Measurements from ENCODE around the gene RBM12. TPM values are rescaled to one million over a fixed set of nuclear protein-coding genes. Genes with fewer than 3 reads are reported as not detected.

The RBM12 gene
- total RNA-seq, 4 donors from 2014 or later: 22.8 to 35.4 (median 24.2) TPM

- TF ChIP-seq CTCF (IDR thresholded peaks at IDR 0.05; ENCODE audit: low read depth): no peak
Observed at GRCh38 chr20:35681960-35682359, 17.3 kb upstream of the RBM12 start.

- TF ChIP-seq CTCF (IDR thresholded peaks at IDR 0.05; ENCODE audit: low read depth): no peak
Observed at GRCh38 chr20:35680452-35681183, 15.9 kb upstream of the RBM12 start.

DNA sequence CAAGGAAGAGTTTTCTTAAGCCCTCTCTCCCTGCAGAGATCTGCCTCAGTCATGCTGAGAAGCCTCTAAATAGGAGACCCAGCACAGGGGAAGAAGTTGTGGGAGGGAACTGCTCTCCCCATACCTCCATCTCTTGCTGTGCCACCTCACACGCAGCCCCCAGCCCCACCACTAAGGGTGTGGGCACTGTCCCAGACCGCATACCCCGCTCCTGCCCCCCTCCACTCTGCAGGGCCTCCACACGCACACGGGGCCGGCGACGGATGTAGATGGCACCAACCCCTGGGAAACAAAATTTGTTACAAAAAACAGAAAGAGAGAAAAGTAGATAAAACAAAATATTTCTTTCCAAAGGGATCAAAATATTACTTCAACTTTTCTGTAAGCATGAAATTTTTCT lies 10.2 kb upstream of the RBM12 start:
- TF ChIP-seq CTCF (IDR thresholded peaks at IDR 0.05; ENCODE audit: low read depth): no peak

- TF ChIP-seq CTCF (IDR thresholded peaks at IDR 0.05; ENCODE audit: low read depth): no peak
Observed at GRCh38 chr20:35673884-35674283, 9.2 kb upstream of the RBM12 start.

- no peak for TF ChIP-seq CTCF (IDR thresholded peaks at IDR 0.05; ENCODE audit: low read depth)
Observed at GRCh38 chr20:35669681-35670080, 5.0 kb upstream of the RBM12 start.

- TF ChIP-seq CTCF (IDR thresholded peaks at IDR 0.05; ENCODE audit: low read depth): no peak
Observed at GRCh38 chr20:35669221-35669620, 4.5 kb upstream of the RBM12 start.

- TF ChIP-seq CTCF (IDR thresholded peaks at IDR 0.05; ENCODE audit: low read depth): no peak
Observed at GRCh38 chr20:35665949-35666288, 1.2 kb upstream of the RBM12 start.

All from subcutaneous adipose tissue (tissue), 4 donors.